ENCODE results near the gene AP4B1.
"Not testable (repeated sequence)": the region's sequence is repeated elsewhere in the genome, so short reads cannot be mapped to it uniquely, and the experiment has no call there.

AP4B1 gene

DNA sequence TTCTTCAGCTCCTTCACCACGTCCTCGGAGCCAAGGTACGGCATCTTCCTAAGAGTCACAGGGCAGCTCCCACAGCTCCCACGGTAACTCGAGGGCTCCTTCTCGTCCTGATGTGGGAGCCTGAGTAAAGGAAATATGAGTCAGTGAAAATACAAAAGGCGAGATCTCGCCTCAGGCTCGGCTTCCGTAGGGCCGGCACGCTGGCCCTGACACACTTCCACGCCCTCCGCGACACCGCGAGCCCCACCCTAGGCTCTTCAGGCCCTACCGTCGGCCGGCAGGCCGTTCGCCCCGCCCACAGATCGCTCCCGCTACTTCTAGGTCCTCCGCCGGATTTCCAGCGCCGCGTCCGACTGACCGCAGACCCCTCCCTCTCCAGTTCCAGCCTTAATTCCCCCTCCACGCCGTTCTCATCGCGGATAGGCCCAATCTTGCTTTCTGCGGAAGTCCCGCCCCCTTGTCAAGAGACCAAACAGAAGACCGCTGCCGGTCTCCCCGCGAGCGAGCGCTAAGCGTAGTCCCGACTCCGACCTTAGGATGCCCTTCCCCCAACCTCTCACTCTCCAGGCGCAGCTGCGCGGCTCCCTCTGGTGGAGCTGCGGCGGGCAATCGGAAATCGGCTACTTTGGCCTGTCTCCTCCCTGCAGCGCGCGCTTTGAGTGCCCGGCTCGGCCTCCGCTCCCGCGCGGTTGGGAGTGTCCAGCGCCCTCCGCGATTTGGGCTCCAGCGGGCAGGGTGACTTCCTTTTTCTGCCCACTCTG, at the start of gene AP4B1, which contains the start of gene DCLRE1B:
Gene AP4B1, minus strand, starts transcription at position 126 of the 761 bp plus-strand sequence. Its CDS starts 82 bp downstream, at position 44.
Gene DCLRE1B, plus strand, starts transcription at position 653 of the 761 bp plus-strand sequence. CDS start 261 bp downstream, outside the sequence.
- DNase-seq (ENCODE audit: low read depth), result peak; percentile 100
- TF ChIP-seq, protein P1, sequence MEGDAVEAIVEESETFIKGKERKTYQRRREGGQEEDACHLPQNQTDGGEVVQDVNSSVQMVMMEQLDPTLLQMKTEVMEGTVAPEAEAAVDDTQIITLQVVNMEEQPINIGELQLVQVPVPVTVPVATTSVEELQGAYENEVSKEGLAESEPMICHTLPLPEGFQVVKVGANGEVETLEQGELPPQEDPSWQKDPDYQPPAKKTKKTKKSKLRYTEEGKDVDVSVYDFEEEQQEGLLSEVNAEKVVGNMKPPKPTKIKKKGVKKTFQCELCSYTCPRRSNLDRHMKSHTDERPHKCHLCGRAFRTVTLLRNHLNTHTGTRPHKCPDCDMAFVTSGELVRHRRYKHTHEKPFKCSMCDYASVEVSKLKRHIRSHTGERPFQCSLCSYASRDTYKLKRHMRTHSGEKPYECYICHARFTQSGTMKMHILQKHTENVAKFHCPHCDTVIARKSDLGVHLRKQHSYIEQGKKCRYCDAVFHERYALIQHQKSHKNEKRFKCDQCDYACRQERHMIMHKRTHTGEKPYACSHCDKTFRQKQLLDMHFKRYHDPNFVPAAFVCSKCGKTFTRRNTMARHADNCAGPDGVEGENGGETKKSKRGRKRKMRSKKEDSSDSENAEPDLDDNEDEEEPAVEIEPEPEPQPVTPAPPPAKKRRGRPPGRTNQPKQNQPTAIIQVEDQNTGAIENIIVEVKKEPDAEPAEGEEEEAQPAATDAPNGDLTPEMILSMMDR (conservative IDR thresholded peaks at IDR 0.05; ENCODE audit: low read length), result peak; percentile 78

DNA sequence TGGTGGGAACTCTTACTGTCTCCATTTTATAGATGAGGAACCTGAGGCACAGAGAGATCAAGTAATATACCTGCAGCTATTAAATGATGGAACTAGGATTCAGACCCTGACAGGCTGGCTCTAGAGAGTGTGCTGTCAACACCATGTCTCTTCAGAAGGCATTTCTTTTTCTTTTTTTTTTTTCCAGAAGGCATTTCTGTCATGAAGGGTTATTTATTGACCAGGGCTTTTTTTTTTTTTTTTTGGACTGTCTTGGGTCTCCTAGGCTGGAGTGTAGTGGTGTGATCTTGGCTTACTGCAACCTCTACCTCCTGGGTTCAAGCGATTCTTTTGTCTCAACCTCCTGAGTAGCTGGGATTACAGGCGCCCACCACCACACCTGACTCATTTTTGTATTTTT, 47.1 kb upstream of the AP4B1 start:
- H3K4me3 ChIP-seq (ENCODE audit: low read length), result no peak overlapping the region
- DNase-seq (ENCODE audit: low read depth), result no peak
- TF ChIP-seq, protein P1 (conservative IDR thresholded peaks at IDR 0.05; ENCODE audit: low read length), result no peak

More for the DNA sequence above, at the start of gene AP4B1, which contains the start of gene DCLRE1B:
- peak within 1 kb of the TSS; percentile 97 for H3K4me3 ChIP-seq (ENCODE audit: low read length)

GRCh38 chr1:113950908-113951307, 46.3 kb upstream of the AP4B1 start:
- TF ChIP-seq, protein P1 (conservative IDR thresholded peaks at IDR 0.05; ENCODE audit: low read length), result no peak
- H3K4me3 ChIP-seq (ENCODE audit: low read length), result no peak overlapping the region
- DNase-seq (ENCODE audit: low read depth), result no peak

- no peak for DNase-seq (ENCODE audit: low read depth)
- TF ChIP-seq, protein P1 (conservative IDR thresholded peaks at IDR 0.05; ENCODE audit: low read length), result peak; percentile 45
- no peak overlapping the region for H3K4me3 ChIP-seq (ENCODE audit: low read length)
These were observed 44.4 kb upstream of the AP4B1 start for GRCh38 chr1:113949007-113949406.

- DNase-seq (ENCODE audit: low read depth); H3K4me3 ChIP-seq (ENCODE audit: low read length): not testable (repeated sequence)
These were observed 43.6 kb upstream of the AP4B1 start for GRCh38 chr1:113948151-113948550.

- DNase-seq (ENCODE audit: low read depth), result no peak
- TF ChIP-seq, protein P1 (conservative IDR thresholded peaks at IDR 0.05; ENCODE audit: low read length), result no peak
- H3K4me3 ChIP-seq (ENCODE audit: low read length), result no peak overlapping the region
These were observed 42.9 kb upstream of the AP4B1 start for GRCh38 chr1:113947388-113948107.

DNA sequence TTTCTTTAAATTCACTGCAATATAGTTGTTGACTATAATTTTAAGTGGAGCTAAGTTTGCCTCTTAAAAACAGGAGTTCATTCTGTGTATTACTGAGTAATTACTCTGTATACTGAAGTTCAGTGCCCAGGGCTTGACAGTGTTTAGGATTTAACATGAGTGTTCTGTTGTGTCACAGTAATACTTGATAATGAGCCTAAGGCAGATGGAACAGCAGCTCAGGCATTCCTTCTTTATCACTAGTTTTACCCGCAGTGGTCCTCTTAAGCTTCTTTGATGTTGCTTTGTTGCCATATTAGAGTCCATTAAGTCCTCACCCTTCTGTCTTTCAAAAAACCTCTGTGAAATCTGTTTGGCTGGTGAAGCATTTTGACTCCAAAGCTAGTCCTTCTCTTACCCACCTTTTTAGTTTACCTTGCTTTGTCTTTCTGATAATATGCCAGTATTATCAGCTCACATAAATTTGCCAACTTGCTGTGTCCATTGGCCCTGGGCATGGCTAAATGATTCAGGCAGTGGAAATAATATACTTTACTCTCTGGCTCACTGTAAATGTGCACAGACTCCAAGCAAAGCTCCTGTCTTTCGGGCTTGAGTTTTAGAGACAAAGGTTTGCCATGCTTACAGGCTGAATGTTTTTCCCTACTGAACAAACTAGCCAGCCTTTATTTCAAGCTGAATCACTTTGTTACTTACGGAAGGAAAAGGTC, 42.2 kb upstream of the AP4B1 start:
- TF ChIP-seq, protein P1 (conservative IDR thresholded peaks at IDR 0.05; ENCODE audit: low read length), result no peak
- no peak for DNase-seq (ENCODE audit: low read depth)
- no peak overlapping the region for H3K4me3 ChIP-seq (ENCODE audit: low read length)
